DMS114 treated with DMSO at 0.1 percent for 48 hours (cell line): ENCODE data around the gene MSRB2.
"Not testable (repeated sequence)": the region's sequence is repeated elsewhere in the genome, so short reads cannot be mapped to it uniquely, and the experiment has no call there.

Experiments used
- DNase-seq: peaks from one replicate; lab custom pipeline; 2025; ENCODE audit not compliant: unreplicated experiment; lab: John Stamatoyannopoulos, UW

MSRB2 gene

DNA sequence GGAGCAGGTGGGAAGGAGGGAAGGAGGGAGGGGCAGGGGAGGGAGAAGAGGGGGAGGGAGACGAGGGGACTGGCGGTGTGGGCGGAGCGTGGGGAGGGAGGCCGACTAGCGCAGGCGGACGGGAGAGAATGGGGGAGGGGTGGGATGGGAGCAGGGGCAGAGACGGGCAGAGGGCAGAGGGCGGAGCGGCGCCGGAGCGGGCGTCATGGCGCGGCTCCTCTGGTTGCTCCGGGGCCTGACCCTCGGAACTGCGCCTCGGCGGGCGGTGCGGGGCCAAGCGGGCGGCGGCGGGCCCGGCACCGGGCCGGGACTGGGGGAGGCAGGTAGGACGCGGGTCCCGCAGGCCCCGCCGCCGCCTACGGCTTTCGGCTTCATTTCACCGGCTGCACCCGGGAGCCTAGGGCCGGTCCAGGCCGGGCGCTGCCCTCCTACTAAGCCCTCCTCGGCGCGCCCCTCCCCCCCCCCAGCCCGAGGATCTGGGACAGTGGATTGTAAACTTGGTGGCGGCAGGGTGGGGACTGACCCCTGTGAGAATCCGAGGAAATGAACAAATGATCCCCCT is at the start of gene MSRB2:
Gene MSRB2, plus strand, starts transcription at position 176 of the 562 bp plus-strand sequence. Its CDS starts 30 bp downstream, at position 206.
- DNase-seq, result peak; percentile 89

DNA sequence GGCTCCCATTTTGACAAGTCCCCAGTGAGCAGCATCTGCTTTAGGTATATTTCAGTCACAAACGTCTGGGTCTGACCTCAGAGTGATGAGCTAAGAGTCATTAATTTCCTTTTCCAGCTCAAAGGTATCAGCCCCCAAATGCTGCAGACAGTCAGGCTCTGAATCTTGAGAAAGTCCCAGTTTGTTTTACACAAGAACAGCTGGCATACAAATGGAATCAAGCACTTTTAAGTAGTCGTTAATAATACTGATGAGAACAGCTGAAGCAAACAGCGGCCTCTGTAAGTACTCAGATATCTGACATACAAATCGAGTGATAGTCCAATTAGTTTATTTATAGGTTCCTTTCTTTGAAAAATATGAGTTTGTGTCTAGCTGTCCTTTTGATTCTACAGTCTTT is 49.4 kb upstream of the MSRB2 start:
- no peak for DNase-seq

DNA sequence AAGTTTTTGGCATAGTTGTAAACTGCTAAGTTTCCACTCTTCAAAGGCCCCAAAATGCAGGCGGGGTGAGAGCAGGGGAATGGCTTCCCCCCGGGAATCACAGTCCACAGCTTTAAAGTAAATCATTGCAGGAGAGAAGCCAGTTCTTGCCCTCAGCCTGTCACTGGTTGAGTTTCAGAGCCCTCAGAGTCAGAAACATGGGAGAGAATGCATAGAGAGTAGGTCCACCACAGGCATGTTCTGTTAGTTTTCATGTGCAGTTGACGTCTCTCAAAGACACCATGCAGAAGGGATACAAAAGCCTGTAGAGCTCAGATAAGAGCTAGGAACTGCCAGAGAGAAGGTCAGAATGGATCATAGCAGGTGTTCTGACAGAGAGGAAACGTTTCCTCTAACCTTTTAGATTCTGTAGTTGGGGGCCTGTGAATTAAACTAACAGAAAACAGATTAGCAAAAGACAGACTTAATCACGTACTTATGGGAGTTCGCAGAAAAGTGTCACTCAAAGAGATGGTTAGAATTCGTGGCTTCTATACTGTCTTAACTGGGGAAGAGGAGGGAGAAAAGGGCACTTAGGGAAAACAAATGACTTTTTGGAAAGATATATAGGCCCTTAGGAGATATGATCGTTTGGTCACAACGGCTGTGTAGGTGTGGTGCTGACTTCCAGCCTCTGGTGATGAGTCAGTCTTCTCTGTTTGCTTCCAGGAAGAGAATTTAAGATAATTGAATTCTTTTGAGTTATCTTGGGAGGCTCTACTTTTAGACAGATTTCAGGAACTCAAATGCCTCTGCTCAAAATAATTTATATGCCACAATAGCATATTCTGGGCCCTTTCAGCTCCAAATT is 48.0 kb upstream of the MSRB2 start:
- DNase-seq, result no peak

DNA sequence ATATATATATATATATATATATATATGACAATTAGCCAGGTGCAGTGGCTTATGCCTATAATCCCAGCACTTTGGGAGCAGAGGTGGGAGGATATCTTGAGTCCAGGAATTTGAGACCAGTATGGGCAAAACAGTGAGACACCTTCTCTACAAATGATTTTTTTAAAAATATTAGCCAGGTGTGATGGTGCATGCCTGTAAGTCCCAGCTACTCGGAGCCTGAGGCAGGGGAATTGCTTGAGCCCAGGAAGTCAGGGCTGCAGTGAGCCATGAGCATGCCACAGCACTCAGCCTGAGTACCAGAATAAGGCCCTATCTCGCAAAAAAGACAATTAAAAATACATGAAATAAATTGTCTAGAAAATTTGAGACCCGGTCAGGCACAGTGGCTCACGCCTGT is 47.2 kb upstream of the MSRB2 start:
- DNase-seq, result no peak

DNA sequence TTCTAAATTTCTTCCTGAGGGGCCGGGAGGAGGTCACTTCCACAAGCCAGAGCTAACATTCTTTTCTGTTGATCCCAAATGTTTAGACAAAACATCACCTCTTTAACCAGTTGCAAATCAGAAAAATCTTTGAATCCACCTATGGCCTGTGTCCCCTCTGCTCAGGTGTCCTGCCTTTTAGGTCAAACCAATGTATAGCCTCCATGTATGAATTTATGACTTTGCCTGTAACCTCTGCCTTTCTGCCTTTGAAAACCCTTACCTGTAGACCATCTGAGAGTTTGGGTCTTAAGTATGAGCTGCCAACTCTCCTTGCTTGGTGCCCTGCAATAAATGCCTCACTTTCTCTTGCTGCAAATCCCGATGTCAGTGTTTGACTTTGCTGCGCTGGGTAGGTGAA is 44.1 kb upstream of the MSRB2 start:
- DNase-seq, result no peak

DNA sequence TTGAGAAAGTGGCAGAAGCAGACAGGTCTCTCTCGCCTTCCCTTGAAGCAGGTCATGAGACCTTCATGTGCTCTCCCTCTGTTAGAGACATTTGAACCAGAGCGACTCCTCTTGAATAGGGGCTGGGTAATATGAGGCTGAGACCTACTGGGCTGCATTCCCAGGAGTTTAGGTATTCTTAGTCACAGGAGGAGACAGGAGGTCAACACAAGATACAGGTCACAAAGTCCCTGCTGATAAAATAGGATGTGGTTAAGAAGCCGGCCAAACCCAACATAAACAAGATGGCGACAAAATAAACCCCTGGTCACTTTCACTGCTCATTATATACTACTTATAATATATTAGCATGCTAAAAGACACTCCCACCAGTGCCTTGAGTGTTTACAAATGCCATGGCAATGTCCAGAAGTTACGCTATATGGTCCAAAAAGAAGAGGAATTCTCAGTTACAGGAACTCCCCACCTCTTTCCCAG is 43.5 kb upstream of the MSRB2 start:
- DNase-seq, result no peak

DNA sequence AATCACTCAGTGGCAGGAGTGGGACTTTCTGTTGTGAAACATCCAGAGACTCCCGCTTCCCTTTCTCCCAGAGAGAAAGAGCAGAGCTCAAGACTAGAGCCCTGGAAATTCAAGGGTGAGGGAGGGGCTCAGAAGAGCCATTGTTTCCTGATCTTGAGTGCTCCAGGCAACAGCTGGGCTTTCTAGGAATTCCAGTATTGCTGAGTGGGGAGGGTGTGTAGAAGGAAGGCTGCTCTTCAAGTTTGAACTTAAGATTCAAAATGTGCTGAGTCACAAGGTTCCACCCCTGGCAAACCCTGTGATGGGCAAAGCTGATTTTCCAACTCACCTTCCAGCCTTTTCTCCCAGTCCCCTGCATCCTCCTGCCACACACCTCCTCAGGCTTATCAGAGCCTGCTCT is 42.3 kb upstream of the MSRB2 start:
- DNase-seq, result no peak

DNA sequence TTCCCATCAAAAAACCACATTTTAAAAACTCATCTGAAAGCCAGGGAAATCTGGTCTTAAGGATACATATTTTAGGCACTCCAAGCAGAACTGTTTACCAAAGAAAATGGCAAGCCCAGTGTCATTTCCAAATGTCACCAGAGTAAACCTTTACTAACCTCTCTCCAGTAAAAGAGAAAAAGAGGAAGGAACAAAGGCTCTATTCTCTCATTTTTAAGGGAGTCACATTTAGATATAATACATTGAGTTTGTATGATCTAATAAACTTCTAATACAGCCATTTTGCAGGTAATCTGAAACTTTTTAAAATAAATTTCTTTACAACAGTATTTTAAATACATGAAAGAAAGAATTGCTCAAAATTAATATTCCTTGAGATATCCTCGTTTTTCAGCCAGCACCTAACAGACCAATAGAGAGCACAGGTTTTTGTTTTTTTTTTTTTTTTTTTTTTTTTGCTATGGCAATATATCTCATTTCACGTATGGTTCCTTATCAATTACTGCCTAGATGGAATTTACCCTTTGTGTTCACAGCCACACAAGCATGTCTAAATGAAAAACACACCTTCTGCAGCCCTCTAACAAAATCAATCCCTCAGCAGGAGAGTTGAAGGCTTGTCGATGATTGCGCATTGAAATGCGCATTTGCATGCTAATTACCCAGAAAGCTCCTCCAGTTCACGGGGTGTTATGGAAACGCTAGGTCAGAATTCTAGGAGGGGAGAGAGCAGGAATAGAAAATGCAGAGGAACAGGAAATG is 39.8 kb upstream of the MSRB2 start:
- DNase-seq, result no peak

DNA sequence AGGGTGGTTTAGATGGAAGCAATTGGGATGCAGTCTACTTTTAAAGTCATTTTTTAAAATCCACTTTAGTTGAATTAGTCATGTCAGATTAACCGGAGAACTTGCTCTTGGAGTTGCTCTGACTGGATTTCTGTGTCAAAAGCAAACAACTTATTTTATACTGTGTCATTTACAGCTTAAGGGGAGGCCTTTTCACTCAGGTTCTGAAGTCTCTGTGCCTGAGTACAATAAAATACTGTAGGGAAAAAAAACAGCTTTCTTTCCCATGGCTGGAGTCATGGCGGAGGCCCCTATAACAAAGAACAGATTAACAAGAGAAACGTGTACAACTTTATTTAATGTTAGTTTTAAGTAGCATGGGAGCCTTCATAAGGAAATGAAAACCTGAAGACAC is 39.2 kb upstream of the MSRB2 start:
- DNase-seq, result no peak

DNA sequence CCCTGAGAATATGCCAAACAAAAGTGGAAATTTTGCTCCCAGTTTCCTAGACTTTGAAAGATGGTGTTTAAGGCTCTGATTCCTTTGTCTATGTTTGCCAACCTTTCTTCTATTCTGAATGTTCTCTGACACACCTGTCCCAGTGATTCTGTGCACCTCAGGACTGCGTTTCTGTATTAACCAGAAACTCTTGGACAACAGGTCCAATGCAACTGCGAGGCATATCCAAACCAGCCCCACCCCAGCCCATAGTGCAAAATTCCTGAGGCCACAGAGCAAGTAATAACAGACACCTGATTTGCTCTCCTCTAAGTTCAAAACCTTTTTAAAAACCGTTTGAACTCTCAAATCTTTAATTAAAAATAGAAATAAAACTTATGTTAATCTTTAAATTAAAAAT is 37.0 kb upstream of the MSRB2 start:
- DNase-seq, result no peak

DNA sequence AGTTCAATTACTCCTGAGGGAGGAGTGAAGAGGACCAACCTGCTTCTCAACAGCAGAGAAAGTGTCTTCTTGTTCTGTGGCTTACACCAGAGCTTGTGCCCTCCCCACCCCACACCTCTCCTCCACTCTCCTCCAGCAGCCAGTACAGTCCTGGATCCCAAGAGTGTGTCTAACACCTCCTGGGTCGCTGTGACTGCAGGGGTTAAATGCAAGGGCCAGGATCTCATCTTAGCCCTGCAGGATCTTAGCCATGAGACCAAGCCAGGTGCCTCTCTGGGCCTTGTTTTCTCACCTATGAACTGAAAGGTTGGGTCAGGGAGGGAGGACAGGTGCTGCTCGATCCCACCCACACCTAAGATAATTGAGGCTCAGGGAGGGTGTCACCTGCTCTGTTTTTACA is 34.5 kb upstream of the MSRB2 start:
- DNase-seq, result no peak

DNA sequence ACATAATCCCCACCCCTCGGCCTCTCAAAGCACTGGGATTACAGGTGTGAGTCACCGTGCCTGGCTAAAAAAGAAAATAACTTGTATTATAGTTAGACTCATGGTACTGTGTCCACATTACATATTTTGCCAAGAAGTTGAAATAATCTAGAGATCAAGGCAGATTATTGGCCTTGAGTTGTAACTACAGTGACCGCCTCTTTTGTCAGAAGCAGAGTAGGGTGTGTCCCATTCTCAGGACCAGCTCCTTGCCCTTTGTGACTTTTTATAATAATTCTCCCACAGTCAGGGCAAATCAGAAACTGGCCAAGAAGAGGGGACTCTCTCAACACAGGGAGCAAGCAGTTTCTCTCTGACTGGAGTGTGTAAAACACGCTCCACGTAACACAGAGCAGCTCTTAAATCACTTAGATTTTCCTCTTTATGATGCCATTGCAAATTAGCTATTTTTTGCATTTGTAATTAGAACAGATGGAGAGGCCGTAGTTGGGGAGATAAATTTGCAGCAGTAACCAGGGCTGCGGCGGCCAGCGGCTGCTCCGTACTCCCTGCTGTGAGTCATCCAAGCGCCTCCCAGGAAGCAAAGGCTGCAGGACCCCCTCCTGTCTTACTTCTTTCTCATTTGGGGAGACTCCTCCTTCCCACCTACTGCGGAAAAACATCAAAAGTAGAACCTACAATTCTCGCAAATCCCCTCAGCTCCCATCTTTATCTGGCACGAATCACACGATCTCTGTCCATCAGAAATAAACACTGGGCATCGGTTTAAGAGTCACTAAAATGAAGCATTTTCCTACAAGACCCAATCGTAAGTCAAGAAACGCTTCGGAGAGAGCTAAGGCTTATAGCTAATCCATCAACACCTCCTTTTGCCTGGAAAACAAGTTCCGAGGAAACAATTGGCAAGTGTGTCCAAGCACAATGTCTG is 32.1 kb upstream of the MSRB2 start:
- no peak for DNase-seq

DNA sequence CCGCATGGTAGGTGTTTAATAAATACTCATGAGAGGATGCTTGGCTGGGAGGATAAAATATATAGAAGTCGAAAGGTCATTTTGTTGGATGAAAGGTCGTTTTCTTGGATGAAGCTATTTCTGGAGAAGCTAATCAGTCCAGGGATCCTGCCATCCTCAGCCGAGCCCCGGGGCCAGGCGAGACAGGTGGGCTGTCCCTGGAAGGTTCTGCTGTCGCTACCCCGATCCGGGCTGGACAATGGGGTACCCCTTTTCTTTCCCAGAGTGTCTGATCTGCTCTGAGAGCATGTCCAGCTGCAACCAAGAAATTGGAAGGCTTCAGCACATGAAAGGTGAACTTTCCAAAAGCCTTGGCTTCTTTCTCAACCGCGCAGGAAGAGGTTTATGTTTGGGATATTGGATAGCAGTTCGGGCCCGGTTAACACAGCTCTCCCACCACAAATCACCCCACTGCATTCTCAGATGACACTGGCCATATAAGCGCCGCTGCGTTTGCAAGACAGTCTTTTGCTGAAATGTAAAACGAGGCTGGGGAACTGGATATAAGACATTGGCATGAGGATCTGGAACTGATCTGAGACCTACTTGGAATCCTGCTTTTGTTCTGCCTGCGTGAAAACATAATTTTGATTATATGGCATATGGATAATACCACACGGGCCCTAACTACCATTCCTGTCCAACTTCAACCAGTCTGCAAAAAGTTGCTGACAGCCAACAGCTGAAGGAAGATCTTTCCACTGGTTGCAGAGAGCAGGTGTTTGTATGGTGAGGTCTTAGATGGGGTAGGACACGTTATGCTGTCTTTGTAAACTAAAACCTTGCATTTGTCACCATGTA is 31.2 kb upstream of the MSRB2 start:
- no peak for DNase-seq

DNA sequence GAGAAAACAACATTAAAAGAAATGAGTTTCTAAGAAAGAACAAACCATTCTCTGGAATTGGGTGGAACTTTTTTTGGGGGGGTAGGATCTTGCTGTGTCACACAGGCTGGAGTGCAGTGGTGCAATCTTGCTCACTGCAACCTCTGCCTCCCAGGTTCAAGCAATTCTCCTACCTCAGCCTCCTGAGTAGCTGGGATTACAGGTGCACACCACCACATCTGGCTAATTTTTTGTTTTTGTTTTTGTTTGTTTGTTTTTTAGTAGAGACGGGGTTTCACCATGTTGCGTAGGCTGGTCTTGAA is 30.6 kb upstream of the MSRB2 start:
- DNase-seq, result not testable (repeated sequence)

DNA sequence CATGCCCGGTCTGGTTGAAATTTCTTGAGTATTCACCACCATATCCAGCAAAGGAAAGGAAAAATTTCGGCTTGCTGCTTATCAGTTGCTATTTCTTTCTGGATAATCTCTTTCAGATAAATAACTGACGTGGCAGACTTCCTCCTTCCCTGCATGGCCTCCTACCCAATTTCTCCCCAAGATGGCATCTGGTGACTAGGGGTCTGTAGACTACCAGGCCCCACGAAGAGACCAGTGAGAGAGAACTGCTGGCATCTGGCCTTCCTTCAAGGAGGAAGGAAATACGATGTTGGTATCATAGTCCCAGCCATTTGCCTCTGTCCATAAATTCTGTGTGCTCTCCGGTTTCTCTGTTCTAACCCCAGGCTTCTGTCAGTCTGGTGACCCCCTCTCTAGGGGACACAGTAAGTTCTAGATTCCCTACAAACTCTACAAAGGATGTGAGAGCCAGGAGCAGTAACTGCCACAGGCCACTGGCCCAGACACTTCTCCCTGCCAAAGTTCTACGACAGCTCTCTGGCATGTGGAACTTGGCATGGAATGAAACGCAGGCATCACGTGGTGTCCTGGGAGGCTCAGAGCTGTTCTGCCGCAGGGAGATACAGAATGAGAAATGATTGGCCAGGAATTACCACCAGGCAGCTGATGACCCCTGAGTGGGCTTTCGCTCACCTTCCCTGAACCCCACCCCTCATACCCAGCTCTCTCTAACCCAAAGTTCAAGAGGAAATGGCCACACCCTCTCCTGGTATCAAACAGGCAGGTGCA is 30.0 kb upstream of the MSRB2 start:
- no peak for DNase-seq

DNA sequence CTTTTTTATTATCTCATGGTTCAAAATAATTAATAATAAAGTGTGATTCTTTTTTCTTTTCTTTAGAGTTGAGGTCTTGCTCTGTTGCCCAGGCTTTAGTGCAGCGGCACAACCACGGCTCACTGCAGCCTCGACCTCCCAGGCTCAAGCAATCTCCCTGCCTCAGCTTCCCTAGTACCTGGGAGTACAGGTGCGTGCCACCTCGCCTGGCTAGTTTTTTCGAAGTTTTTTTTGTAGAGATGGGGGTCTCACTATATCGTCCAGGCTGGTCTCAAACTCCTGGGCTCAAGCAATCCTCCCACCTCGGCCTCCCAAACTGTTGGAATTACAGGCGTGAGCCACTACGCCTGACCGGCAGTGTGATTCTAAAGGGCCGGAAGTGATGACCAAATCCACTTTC is 28.0 kb upstream of the MSRB2 start:
- no peak for DNase-seq

DNA sequence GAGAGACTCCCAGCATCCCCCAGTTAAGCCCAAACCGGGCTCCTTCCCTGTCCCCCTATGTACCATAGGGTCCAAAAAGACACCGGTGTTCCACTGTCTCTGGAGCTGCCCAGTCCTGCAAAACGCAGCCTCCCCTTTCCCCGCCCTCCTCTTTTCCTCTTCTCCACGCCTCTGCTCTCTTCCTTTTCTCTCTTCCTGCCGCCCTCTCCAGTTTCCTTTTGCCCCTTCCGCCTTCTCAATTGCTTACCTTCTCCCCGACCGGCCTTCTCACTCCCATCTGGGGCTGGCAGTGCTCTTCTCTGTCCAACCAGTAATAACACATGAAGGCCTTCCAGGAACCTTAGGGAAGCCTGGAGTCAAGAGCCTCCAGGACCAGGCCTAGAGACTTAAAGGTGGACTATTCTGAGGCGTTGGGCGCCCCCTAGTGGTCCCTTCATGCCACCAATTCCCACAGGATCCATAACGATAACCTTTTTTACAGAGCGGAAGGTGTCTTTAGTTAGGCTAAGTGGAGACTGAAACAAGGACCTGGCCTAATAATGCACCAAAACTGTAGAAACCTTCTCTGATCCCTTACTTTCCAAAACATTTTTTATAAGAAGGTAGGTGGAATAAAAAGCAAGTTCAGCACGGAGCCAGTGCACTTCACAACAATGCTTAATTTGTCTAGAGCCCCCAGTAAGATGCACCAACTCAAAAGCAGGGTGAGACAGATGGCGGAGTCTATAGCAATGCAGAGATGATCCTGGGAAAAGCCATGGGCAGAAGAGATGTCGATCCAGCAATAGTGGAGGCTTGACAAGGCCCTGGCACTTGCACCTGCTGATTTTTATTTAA is 27.2 kb upstream of the MSRB2 start:
- DNase-seq, result peak; percentile 45

DNA sequence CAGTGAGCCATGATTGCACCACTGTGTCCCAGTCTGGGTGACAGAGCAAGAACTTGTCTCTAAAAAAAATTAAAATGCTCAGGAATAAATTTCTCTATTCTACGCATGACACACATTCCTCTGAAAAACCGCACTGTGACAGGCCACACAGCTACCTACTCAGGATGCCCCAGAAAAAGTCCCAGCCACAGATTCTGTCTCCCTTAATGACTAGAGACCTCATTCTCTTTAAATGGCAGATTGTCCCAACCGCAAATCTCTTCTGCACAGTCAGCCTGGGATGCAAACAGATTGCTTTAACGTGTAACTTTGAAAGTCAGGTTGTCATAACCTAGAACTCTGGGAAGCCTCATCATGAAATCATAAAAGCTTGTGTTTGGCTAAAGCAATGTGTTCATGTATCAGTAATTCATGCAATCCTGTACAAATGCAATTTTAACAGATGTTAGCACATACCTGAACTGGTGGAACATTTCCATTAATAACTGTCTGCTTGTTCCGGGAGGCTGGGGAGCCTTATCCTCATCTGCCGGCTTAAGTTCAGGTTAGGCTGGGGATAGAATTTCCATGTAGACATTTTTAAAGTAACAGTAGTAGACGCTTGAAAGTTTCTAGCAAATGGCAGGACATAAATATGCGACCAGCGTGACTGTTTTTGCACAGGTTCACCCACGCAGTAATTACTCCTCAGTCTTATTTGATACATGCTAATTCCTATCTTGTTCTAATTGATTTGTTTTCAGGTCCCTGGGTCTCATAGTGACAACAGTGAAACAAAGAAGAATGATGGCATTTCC is 26.2 kb upstream of the MSRB2 start:
- DNase-seq, result no peak
